ENCODE results near the gene TCP1. TPM values are rescaled to one million over a fixed set of nuclear protein-coding genes. Genes with fewer than 3 reads are reported as not detected.

TCP1 gene
- total RNA-seq, 4 donors from 2014 or later, result 43.8 to 170 (median 112) TPM

GRCh38 chr6:159833997-159834603 lies 44.7 kb upstream of the TCP1 start:
- in situ Hi-C loops (cut with MboI; ENCODE audit: low pct_ligation_motif_present in 1 of 4, low pct_unique_long_range_greater_than_20kb in 1 of 4, low sequenced_read_pairs in 3 of 4), result no loop called here
- H3K36me3 ChIP-seq, result no peaks in the 10 kb centered on the region
- no peak for TF ChIP-seq POLR2A (IDR thresholded peaks at IDR 0.05)
- TF ChIP-seq CTCF (IDR thresholded peaks at IDR 0.05), result no peak
- TF ChIP-seq POLR2AphosphoS5 (IDR thresholded peaks at IDR 0.05), result no peak
- TF ChIP-seq EP300 (IDR thresholded peaks at IDR 0.05; ENCODE audit: low read depth), result no peak
- no peak for DNase-seq
- H3K27ac ChIP-seq, result no peak overlapping the region
- intact Hi-C loops (cut with DNase I; ENCODE audit: low total_unique reads), result no loop called here
- H3K4me1 ChIP-seq, result no peaks in the 10 kb centered on the region
- H3K4me3 ChIP-seq, result no peak overlapping the region
- no peaks in the 10 kb centered on the region for H3K9me3 ChIP-seq
- no peaks in the 10 kb centered on the region for H3K27me3 ChIP-seq
- 86 to 100% methylated on average over 3 to 5 of the region's 5 CpGs for WGBS, 2 donors (ENCODE audit: low coverage in 1 of 2)

DNA sequence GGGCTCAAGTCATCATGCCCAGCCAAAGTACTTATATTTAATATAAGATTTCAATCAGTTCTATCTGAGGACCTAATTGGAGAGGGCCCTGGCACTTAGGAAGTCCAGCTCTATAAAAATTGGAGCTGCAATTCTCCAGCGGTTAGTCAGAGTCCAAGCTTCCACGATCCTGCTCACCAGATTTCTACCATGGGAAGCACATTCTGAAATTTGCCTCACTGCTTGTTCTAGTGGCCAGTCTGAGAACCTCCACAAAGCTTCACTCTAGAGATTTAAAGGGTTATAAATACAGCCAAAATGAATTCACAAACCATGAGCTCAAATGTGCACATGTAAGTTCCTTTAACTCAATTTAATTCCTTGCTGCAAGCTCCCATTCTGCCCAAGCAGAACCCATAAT lies 44.2 kb upstream of the TCP1 start:
- 89% methylated on average over 2 of the region's 2 CpGs; no CpG with 5 or more reads in 1 of the 2 donors for WGBS, 2 donors (ENCODE audit: low coverage in 1 of 2)
- H3K4me1 ChIP-seq, result no peaks in the 10 kb centered on the region
- no peak for DNase-seq
- H3K27me3 ChIP-seq, result no peaks in the 10 kb centered on the region
- in situ Hi-C loops (cut with MboI; ENCODE audit: low pct_ligation_motif_present in 1 of 4, low pct_unique_long_range_greater_than_20kb in 1 of 4, low sequenced_read_pairs in 3 of 4), result no loop called here
- no peaks in the 10 kb centered on the region for H3K36me3 ChIP-seq
- no peak overlapping the region for H3K27ac ChIP-seq
- no peak overlapping the region for H3K4me3 ChIP-seq
- no peak for TF ChIP-seq POLR2A (IDR thresholded peaks at IDR 0.05)
- no peak for TF ChIP-seq POLR2AphosphoS5 (IDR thresholded peaks at IDR 0.05)
- TF ChIP-seq EP300 (IDR thresholded peaks at IDR 0.05; ENCODE audit: low read depth), result no peak
- no peak for TF ChIP-seq CTCF (IDR thresholded peaks at IDR 0.05)
- intact Hi-C loops (cut with DNase I; ENCODE audit: low total_unique reads), result no loop called here
- no peaks in the 10 kb centered on the region for H3K9me3 ChIP-seq

DNA sequence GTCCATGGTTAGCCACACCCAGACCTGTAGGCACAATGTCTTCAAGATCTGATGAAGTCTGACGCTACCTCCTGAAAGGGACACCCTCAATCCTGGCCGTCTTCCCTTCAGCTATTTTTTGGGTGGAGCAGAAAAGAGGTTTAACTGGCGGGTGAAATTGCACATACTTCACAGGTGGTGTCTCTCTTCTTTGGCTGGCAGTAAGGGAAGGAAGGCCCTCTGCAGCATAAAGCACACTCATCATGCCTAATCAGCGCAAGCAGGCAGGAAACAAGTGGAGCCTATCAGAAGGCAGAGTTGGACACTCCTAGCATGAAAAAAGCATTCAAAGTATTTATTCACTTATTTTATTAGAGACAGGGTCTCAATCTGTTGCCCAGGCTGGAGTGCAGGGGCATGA lies 43.5 kb upstream of the TCP1 start:
- 65% methylated on average over 4 of the region's 4 CpGs; no CpG with 5 or more reads in 1 of the 2 donors for WGBS, 2 donors (ENCODE audit: low coverage in 1 of 2)
- in situ Hi-C loops (cut with MboI; ENCODE audit: low pct_ligation_motif_present in 1 of 4, low pct_unique_long_range_greater_than_20kb in 1 of 4, low sequenced_read_pairs in 3 of 4) (no loop called here), intact Hi-C loops (cut with DNase I; ENCODE audit: low total_unique reads) (no loop called here)
- H3K36me3 ChIP-seq, result no peaks in the 10 kb centered on the region
- H3K27me3 ChIP-seq, result no peaks in the 10 kb centered on the region
- TF ChIP-seq POLR2A (IDR thresholded peaks at IDR 0.05) (no peak), POLR2AphosphoS5 (IDR thresholded peaks at IDR 0.05) (no peak), CTCF (IDR thresholded peaks at IDR 0.05) (no peak), EP300 (IDR thresholded peaks at IDR 0.05; ENCODE audit: low read depth) (no peak)
- H3K9me3 ChIP-seq, result no peaks in the 10 kb centered on the region
- DNase-seq, result no peak
- no peak overlapping the region for H3K27ac ChIP-seq
- H3K4me3 ChIP-seq, result no peak overlapping the region
- H3K4me1 ChIP-seq, result no peaks in the 10 kb centered on the region

GRCh38 chr6:159831373-159831679 lies 41.9 kb upstream of the TCP1 start:
- TF ChIP-seq POLR2A (IDR thresholded peaks at IDR 0.05) (no peak), EP300 (IDR thresholded peaks at IDR 0.05; ENCODE audit: low read depth) (no peak), CTCF (IDR thresholded peaks at IDR 0.05) (no peak), POLR2AphosphoS5 (IDR thresholded peaks at IDR 0.05) (no peak)
- intact Hi-C loops (cut with DNase I; ENCODE audit: low total_unique reads), result no loop called here
- H3K4me3 ChIP-seq, result no peak overlapping the region
- no peak overlapping the region for H3K27ac ChIP-seq
- in situ Hi-C loops (cut with MboI; ENCODE audit: low pct_ligation_motif_present in 1 of 4, low pct_unique_long_range_greater_than_20kb in 1 of 4, low sequenced_read_pairs in 3 of 4), result no loop called here
- DNase-seq, result no peak
- no peaks in the 10 kb centered on the region for H3K36me3 ChIP-seq
- H3K27me3 ChIP-seq, result no peaks in the 10 kb centered on the region
- WGBS, 2 donors (ENCODE audit: low coverage in 1 of 2), result 40% methylated on average over 4 of the region's 4 CpGs; no CpG with 5 or more reads in 1 of the 2 donors
- no peaks in the 10 kb centered on the region for H3K9me3 ChIP-seq
- H3K4me1 ChIP-seq, result no peaks in the 10 kb centered on the region
